Left renal pelvis (tissue), 4 donors: ENCODE measurements around the gene CYP2A7. TPM values are rescaled to one million over a fixed set of nuclear protein-coding genes. Genes with fewer than 3 reads are reported as not detected.
"Not testable (repeated sequence)": the region's sequence is repeated elsewhere in the genome, so short reads cannot be mapped to it uniquely, and the experiment has no call there.

Experiments
- DNase-seq, 4 donors: peaks; one replicate each; pipeline ENCODE4 v3.0.0-alpha.2; 2013; ENCODE audit warnings: low read depth in 4 of 4, low spot score in 3 of 4
- polyA plus RNA-seq, 4 donors: library from polyadenylated mRNA; unstranded; fragments of 120-200 nt; gene quantifications; one replicate each; pipeline ENCODE4 v1.2.1, GENCODE V29; 2013; ENCODE audit not compliant: insufficient read length in 4 of 4

The CYP2A7 gene
- under 1 TPM in 1 of 4 donors, not detected in 3; 0.87 TPM for polyA plus RNA-seq

- DNase-seq, result not testable (repeated sequence)
Observed at GRCh38 chr19:40882062-40882461, at the start of gene CYP2A7. TSS of gene CYP2A7 (minus strand) at chr19:40882231. CDS start at chr19:40882210, 21 bp downstream.

- DNase-seq, result not testable (repeated sequence)
Observed at GRCh38 chr19:40930799-40931198, 48.8 kb upstream of the CYP2A7 start.

- DNase-seq, result not testable (repeated sequence)
Observed at GRCh38 chr19:40929942-40930341, 47.9 kb upstream of the CYP2A7 start.

- DNase-seq, result no peak
Observed at GRCh38 chr19:40928850-40929249, 46.8 kb upstream of the CYP2A7 start.

- no peak for DNase-seq
Observed at GRCh38 chr19:40927567-40927966, 45.5 kb upstream of the CYP2A7 start.

- DNase-seq, result not testable (repeated sequence)
Observed at GRCh38 chr19:40926276-40926675, 44.2 kb upstream of the CYP2A7 start.

GRCh38 chr19:40923934-40924391 is 41.9 kb upstream of the CYP2A7 start:
- no peak for DNase-seq

- DNase-seq, result not testable (repeated sequence)
Observed at GRCh38 chr19:40922237-40923160, 40.5 kb upstream of the CYP2A7 start.

- DNase-seq, result no peak
Observed at GRCh38 chr19:40921005-40921897, 39.2 kb upstream of the CYP2A7 start.

GRCh38 chr19:40920300-40921004 is 38.4 kb upstream of the CYP2A7 start:
- DNase-seq, result no peak

- not testable (repeated sequence) for DNase-seq
Observed at GRCh38 chr19:40919530-40920299, 37.7 kb upstream of the CYP2A7 start.

- DNase-seq, result not testable (repeated sequence)
Observed at GRCh38 chr19:40918303-40918702, 36.3 kb upstream of the CYP2A7 start.

- no peak for DNase-seq
Observed at GRCh38 chr19:40908976-40909375, 26.9 kb upstream of the CYP2A7 start.

- no peak for DNase-seq
Observed at GRCh38 chr19:40907968-40908735, 26.1 kb upstream of the CYP2A7 start.

- DNase-seq, result no peak
Observed at GRCh38 chr19:40906512-40906911, 24.5 kb upstream of the CYP2A7 start.

- DNase-seq, result not testable (repeated sequence)
Observed at GRCh38 chr19:40904673-40905156, 22.7 kb upstream of the CYP2A7 start.

GRCh38 chr19:40901975-40902750 is 20.1 kb upstream of the CYP2A7 start:
- not testable (repeated sequence) for DNase-seq

- DNase-seq, result not testable (repeated sequence)
Observed at GRCh38 chr19:40900521-40900920, 18.5 kb upstream of the CYP2A7 start.
